ENCODE data around the gene ZNF541. TPM values are rescaled to one million over a fixed set of nuclear protein-coding genes. Genes with fewer than 3 reads are reported as not detected.

Gene ZNF541
- total RNA-seq, 1 donor from 2014 or later: not detected

- DNase-seq (ENCODE audit: low read depth): no peak
- FAIRE-seq: no peak
- Histone ChIP-seq H3K36me3 (ENCODE audit: control insufficient read depth, insufficient read depth, low read length) (no peaks in the 10 kb centered on the region), H3K4me3 (ENCODE audit: low read depth, low read length) (no peak overlapping the region), H3K27me3 (ENCODE audit: control insufficient read depth, insufficient read depth, low read length) (peaks cover 3% of the 10 kb centered on the region)
- TF ChIP-seq, protein P1, sequence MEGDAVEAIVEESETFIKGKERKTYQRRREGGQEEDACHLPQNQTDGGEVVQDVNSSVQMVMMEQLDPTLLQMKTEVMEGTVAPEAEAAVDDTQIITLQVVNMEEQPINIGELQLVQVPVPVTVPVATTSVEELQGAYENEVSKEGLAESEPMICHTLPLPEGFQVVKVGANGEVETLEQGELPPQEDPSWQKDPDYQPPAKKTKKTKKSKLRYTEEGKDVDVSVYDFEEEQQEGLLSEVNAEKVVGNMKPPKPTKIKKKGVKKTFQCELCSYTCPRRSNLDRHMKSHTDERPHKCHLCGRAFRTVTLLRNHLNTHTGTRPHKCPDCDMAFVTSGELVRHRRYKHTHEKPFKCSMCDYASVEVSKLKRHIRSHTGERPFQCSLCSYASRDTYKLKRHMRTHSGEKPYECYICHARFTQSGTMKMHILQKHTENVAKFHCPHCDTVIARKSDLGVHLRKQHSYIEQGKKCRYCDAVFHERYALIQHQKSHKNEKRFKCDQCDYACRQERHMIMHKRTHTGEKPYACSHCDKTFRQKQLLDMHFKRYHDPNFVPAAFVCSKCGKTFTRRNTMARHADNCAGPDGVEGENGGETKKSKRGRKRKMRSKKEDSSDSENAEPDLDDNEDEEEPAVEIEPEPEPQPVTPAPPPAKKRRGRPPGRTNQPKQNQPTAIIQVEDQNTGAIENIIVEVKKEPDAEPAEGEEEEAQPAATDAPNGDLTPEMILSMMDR (IDR thresholded peaks at IDR 0.05; ENCODE audit: insufficient read depth, low read length, severe bottlenecking): no peak
Measured at GRCh38 chr19:47537493-47537892, 35.5 kb downstream of the ZNF541 start.

DNA sequence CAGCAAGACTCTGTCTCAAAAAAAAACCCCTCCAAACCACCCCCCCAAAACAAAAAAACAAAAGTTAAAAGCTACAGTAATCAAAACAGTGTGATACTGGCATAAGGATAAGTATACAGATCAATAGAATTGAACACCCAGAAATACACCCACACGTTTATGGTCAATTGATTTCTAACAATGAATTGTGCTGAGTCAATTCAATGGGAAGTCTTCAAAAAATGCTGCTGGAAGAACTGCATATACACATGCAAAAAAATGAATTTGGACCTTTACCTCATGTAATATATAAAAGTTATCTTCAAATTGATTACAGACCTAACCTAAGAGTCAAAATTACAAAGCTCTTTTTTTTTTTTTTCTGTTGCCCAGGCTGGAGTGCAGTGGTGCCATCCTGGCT lies 38.3 kb downstream of the ZNF541 start:
- Histone ChIP-seq H3K4me3 (ENCODE audit: low read depth, low read length) (no peak overlapping the region), H3K27me3 (ENCODE audit: control insufficient read depth, insufficient read depth, low read length) (peaks cover 7% of the 10 kb centered on the region), H3K36me3 (ENCODE audit: control insufficient read depth, insufficient read depth, low read length) (no peaks in the 10 kb centered on the region)
- DNase-seq (ENCODE audit: low read depth): no peak
- TF ChIP-seq, protein P1 (IDR thresholded peaks at IDR 0.05; ENCODE audit: insufficient read depth, low read length, severe bottlenecking): no peak
- FAIRE-seq: no peak

- DNase-seq (ENCODE audit: low read depth) (no peak), FAIRE-seq (no peak)
- H3K36me3 ChIP-seq (ENCODE audit: control insufficient read depth, insufficient read depth, low read length): no peaks in the 10 kb centered on the region
- TF ChIP-seq, protein P1 (IDR thresholded peaks at IDR 0.05; ENCODE audit: insufficient read depth, low read length, severe bottlenecking): no peak
- peaks cover 4% of the 10 kb centered on the region for H3K27me3 ChIP-seq (ENCODE audit: control insufficient read depth, insufficient read depth, low read length)
- H3K4me3 ChIP-seq (ENCODE audit: low read depth, low read length): no peak overlapping the region
Measured at GRCh38 chr19:47531640-47532387, 41.1 kb downstream of the ZNF541 start.

DNA sequence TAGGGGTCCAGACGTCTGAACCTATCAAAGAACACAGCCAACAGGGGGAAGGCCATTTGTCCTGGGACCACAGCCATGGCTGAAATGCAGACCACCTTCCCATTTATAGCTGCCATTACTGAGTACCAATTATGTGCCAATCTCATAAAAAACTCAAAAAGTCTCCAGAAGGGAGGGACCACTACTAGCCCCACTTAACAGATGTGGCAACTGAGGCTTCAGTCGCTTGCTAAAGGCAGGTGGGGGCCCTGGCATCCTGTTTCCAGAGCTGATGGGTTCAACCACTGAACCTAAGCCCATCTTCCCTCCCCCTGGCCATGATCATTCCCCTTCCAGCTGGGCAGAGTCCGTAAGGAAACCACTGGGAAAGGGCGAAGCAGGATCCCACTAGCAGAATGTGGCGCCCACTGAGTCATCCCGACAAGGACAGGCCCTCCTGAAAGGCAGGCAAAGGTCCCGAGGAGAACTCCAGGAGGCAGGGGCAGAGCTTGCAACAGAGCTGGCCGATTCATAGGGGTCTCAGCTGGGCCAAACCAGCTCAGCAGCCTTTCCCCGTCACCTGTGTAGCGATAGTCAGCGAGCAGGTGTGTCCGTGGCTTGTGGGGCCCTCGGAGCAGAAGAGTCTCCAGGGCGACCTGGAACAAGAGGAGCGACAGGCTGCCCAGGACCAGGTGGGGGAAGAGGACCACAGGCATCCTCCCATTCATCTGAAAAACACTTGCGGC lies 43.8 kb downstream of the ZNF541 start:
- TF ChIP-seq, protein P1 (IDR thresholded peaks at IDR 0.05; ENCODE audit: insufficient read depth, low read length, severe bottlenecking): no peak
- no peak overlapping the region for H3K4me3 ChIP-seq (ENCODE audit: low read depth, low read length)
- H3K36me3 ChIP-seq (ENCODE audit: control insufficient read depth, insufficient read depth, low read length): no peaks in the 10 kb centered on the region
- H3K27me3 ChIP-seq (ENCODE audit: control insufficient read depth, insufficient read depth, low read length): peaks cover 4% of the 10 kb centered on the region
- FAIRE-seq: no peak
- no peak for DNase-seq (ENCODE audit: low read depth)

- H3K4me3 ChIP-seq (ENCODE audit: low read depth, low read length): no peak overlapping the region
- DNase-seq (ENCODE audit: low read depth) (no peak), FAIRE-seq (no peak)
- TF ChIP-seq, protein P1 (IDR thresholded peaks at IDR 0.05; ENCODE audit: insufficient read depth, low read length, severe bottlenecking): no peak
- H3K36me3 ChIP-seq (ENCODE audit: control insufficient read depth, insufficient read depth, low read length): no peaks in the 10 kb centered on the region
- peaks cover 4% of the 10 kb centered on the region for H3K27me3 ChIP-seq (ENCODE audit: control insufficient read depth, insufficient read depth, low read length)
Measured at GRCh38 chr19:47526798-47527197, 46.1 kb downstream of the ZNF541 start.

All from bronchial epithelial cell (primary cell).